GM18858 (cell line): ENCODE data around the gene SNRNP70.
"Not testable (repeated sequence)": the region's sequence is repeated elsewhere in the genome, so short reads cannot be mapped to it uniquely, and the experiment has no call there.

ENCODE experiments used
- ATAC-seq: cut with Tn5 transposase; IDR thresholded peaks from one replicate; pipeline ENCODE4 v1.9.1; 2021; ENCODE audit not compliant: unreplicated experiment

The SNRNP70 gene

GRCh38 chr19:49064029-49064629, 21.1 kb upstream of the SNRNP70 start:
- ATAC-seq: no peak

- no peak for ATAC-seq
Observed at GRCh38 chr19:49064768-49065611, 20.3 kb upstream of the SNRNP70 start, which contains the start of gene NTF4. NTF4 (minus strand) TSS chr19:49064818; CDS start chr19:49061997, 2,821 bp downstream.

- no peak for ATAC-seq
Observed at GRCh38 chr19:49065905-49066512, 19.2 kb upstream of the SNRNP70 start.

GRCh38 chr19:49067554-49067953, 17.7 kb upstream of the SNRNP70 start:
- ATAC-seq: no peak

- no peak for ATAC-seq
Observed at GRCh38 chr19:49069026-49069425, 16.2 kb upstream of the SNRNP70 start.

GRCh38 chr19:49070416-49070815, 14.8 kb upstream of the SNRNP70 start:
- no peak for ATAC-seq

GRCh38 chr19:49071860-49072547, 13.2 kb upstream of the SNRNP70 start:
- ATAC-seq: no peak

GRCh38 chr19:49073514-49074378, 11.5 kb upstream of the SNRNP70 start:
- ATAC-seq: no peak

- ATAC-seq: not testable (repeated sequence)
Observed at GRCh38 chr19:49074869-49075268, 10.4 kb upstream of the SNRNP70 start.

- no peak for ATAC-seq
Observed at GRCh38 chr19:49080392-49080791, 4.9 kb upstream of the SNRNP70 start.

GRCh38 chr19:49081273-49081672, 4.0 kb upstream of the SNRNP70 start:
- ATAC-seq: no peak

GRCh38 chr19:49084206-49085019, 838 bp upstream of the SNRNP70 start:
- no peak for ATAC-seq

GRCh38 chr19:49085868-49086232, 599 bp downstream of the SNRNP70 start:
- no peak for ATAC-seq

- ATAC-seq: no peak
Observed at GRCh38 chr19:49086296-49086695, 1.0 kb downstream of the SNRNP70 start.

- ATAC-seq: no peak
Observed at GRCh38 chr19:49091391-49092038, 6.3 kb downstream of the SNRNP70 start.

GRCh38 chr19:49092686-49093085, 7.4 kb downstream of the SNRNP70 start:
- no peak for ATAC-seq

GRCh38 chr19:49094505-49095482, 9.5 kb downstream of the SNRNP70 start:
- ATAC-seq: no peak
